ENCODE results near the gene UNC80. TPM values are rescaled to one million over a fixed set of nuclear protein-coding genes. Genes with fewer than 3 reads are reported as not detected.
A peak's percentile ranks its signal among the peaks of the same experiment; 100 is the strongest.

UNC80 gene
- total RNA-seq, 1 donor from 2014 or later = 0.11 TPM

DNA sequence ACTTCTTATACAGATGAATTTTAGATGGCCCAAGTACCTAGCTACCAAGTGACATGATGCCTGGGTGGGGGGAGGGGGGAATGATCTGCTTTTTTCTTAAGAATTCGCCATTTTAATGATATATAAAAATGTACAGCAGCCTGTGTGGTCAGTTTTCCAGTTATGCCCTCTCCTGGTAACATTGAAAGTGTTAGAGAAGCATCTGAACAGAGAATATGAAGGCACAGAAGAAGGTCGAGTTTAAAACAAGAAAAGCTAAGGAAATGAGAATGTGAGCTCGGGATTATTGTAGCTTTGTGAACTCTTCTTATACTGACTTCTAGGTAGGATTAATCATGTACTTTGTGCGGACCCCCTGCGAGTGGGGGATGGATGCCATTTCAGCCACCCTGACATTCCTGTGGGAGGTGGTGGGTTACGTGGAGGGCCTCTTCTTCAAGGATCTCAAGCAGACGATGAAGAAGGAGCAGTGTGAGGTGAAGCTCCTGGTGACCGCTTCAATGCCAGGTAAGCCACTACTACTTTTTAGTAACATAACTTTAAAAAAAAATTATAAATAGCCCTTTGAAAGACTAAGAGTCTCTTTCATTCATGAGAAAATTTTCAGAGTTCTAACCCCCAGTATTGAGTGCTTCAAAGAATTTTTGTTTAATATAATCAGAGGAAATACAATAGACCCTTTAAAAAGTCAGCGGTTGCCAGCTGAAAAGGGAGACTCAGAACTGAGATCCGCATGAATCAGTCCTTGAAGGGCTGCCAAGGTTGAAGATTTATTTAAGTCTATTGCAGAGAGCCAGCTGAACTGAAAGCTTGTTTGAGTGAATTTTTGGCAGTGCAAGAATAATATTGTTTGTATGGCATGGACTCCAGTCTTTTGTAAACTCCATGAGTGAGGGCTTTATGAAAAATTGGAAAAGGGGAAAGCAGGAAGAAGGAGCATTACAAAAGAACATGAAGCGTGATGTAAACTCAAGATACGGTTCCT, 162.2 kb downstream of the UNC80 start:
- TF ChIP-seq, protein P1, sequence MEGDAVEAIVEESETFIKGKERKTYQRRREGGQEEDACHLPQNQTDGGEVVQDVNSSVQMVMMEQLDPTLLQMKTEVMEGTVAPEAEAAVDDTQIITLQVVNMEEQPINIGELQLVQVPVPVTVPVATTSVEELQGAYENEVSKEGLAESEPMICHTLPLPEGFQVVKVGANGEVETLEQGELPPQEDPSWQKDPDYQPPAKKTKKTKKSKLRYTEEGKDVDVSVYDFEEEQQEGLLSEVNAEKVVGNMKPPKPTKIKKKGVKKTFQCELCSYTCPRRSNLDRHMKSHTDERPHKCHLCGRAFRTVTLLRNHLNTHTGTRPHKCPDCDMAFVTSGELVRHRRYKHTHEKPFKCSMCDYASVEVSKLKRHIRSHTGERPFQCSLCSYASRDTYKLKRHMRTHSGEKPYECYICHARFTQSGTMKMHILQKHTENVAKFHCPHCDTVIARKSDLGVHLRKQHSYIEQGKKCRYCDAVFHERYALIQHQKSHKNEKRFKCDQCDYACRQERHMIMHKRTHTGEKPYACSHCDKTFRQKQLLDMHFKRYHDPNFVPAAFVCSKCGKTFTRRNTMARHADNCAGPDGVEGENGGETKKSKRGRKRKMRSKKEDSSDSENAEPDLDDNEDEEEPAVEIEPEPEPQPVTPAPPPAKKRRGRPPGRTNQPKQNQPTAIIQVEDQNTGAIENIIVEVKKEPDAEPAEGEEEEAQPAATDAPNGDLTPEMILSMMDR (IDR thresholded peaks at IDR 0.05) = no peak
- Histone ChIP-seq H3K27me3 (no peaks in the 10 kb centered on the region), H3K36me3 (no peaks in the 10 kb centered on the region), H3K4me3 (peak overlapping the region; percentile 22 to 23), H3K9me3 (no peaks in the 10 kb centered on the region), H3K4me1 (peaks cover 0 to 4% of the 10 kb centered on the region in 2 donors), H3K27ac (peak overlapping the region in 1 of 2 donors; percentile 18)
- intact Hi-C loops (cut with DNase I) = no loop called here
- DNase-seq (ENCODE audit: low spot score in 2 of 2) = no peak

DNA sequence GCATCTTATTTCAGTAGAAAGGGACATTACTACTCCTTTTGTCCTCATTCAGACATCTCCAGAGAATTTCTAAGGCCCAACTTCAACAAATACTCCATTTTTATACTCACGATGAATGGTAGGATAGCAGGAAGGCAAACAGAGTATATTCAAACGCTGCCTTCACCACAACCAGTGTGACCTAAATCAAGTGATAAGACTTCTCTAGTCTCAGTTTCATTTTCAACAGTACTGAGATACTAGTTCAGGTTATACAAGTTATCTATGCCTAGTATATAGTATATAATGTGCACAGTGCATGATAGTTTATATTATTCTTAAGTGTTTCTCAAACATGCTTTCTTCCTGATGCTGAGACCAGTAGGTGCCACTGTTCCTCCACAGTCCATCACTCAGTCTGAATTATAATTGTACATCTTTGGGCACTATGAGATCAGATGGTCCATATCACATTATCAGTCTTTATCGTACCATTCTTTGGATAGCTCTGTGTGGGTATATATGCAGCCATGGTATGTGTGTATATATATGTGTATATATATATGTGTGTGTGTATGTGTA, 164.6 kb downstream of the UNC80 start:
- H3K4me3 ChIP-seq = no peak overlapping the region
- no peaks in the 10 kb centered on the region for H3K27me3 ChIP-seq
- H3K9me3 ChIP-seq = no peaks in the 10 kb centered on the region
- H3K27ac ChIP-seq = no peak overlapping the region
- no peak for DNase-seq (ENCODE audit: low spot score in 2 of 2)
- no peaks in the 10 kb centered on the region for H3K36me3 ChIP-seq
- TF ChIP-seq, protein P1 (IDR thresholded peaks at IDR 0.05) = no peak
- intact Hi-C loops (cut with DNase I) = no loop called here
- H3K4me1 ChIP-seq = peaks cover 0 to 4% of the 10 kb centered on the region in 2 donors

GRCh38 chr2:209937893-209938292, 166.3 kb downstream of the UNC80 start:
- Histone ChIP-seq H3K9me3 (no peaks in the 10 kb centered on the region), H3K27me3 (no peaks in the 10 kb centered on the region), H3K4me3 (no peak overlapping the region), H3K4me1 (peaks cover 0 to 4% of the 10 kb centered on the region in 2 donors), H3K27ac (no peak overlapping the region), H3K36me3 (no peaks in the 10 kb centered on the region)
- TF ChIP-seq, protein P1 (IDR thresholded peaks at IDR 0.05) = no peak
- intact Hi-C loops (cut with DNase I) = no loop called here
- DNase-seq (ENCODE audit: low spot score in 2 of 2) = no peak

- no peak for DNase-seq (ENCODE audit: low spot score in 2 of 2)
- intact Hi-C loops (cut with DNase I) = no loop called here
- Histone ChIP-seq H3K9me3 (no peaks in the 10 kb centered on the region), H3K4me3 (no peak overlapping the region), H3K36me3 (no peaks in the 10 kb centered on the region), H3K27me3 (no peaks in the 10 kb centered on the region), H3K4me1 (no peaks in the 10 kb centered on the region), H3K27ac (no peak overlapping the region)
- TF ChIP-seq, protein P1 (IDR thresholded peaks at IDR 0.05) = no peak
Measured at GRCh38 chr2:209938906-209939305, 167.3 kb downstream of the UNC80 start.

GRCh38 chr2:209940936-209941335, 169.3 kb downstream of the UNC80 start:
- DNase-seq (ENCODE audit: low spot score in 2 of 2) = no peak
- Histone ChIP-seq H3K36me3 (no peaks in the 10 kb centered on the region), H3K9me3 (no peaks in the 10 kb centered on the region), H3K27ac (no peak overlapping the region), H3K4me3 (no peak overlapping the region), H3K27me3 (no peaks in the 10 kb centered on the region), H3K4me1 (no peaks in the 10 kb centered on the region)
- TF ChIP-seq, protein P1 (IDR thresholded peaks at IDR 0.05) = no peak
- intact Hi-C loops (cut with DNase I) = no loop called here

Measured in ascending aorta (tissue), 2 donors.